NCI-H2227 (cell line): ENCODE measurements around the gene PTPRN2.
"Not testable (repeated sequence)": the region's sequence is repeated elsewhere in the genome, so short reads cannot be mapped to it uniquely, and the experiment has no call there.

ENCODE experiments used
- DNase-seq: peaks from one replicate; lab custom pipeline; 2025; ENCODE audit not compliant: unreplicated experiment; lab: John Stamatoyannopoulos, UW

The PTPRN2 gene

GRCh38 chr7:157994319-157994718 is 593.3 kb downstream of the PTPRN2 start:
- no peak for DNase-seq

GRCh38 chr7:157993406-157994105 is 594.1 kb downstream of the PTPRN2 start:
- no peak for DNase-seq

- DNase-seq = no peak
These were observed 595.0 kb downstream of the PTPRN2 start for GRCh38 chr7:157992511-157993160.

GRCh38 chr7:157991761-157992160 is 595.9 kb downstream of the PTPRN2 start:
- no peak for DNase-seq

GRCh38 chr7:157991351-157991750 is 596.3 kb downstream of the PTPRN2 start:
- no peak for DNase-seq

- no peak for DNase-seq
These were observed 596.8 kb downstream of the PTPRN2 start for GRCh38 chr7:157990881-157991250.

GRCh38 chr7:157990226-157990880 is 597.3 kb downstream of the PTPRN2 start:
- no peak for DNase-seq

GRCh38 chr7:157989589-157989988 is 598.0 kb downstream of the PTPRN2 start:
- no peak for DNase-seq

GRCh38 chr7:157987906-157988305 is 599.7 kb downstream of the PTPRN2 start:
- DNase-seq = no peak

- no peak for DNase-seq
These were observed 601.6 kb downstream of the PTPRN2 start for GRCh38 chr7:157986051-157986450.

GRCh38 chr7:157985636-157986035 is 602.0 kb downstream of the PTPRN2 start:
- DNase-seq = no peak

- no peak for DNase-seq
These were observed 603.0 kb downstream of the PTPRN2 start for GRCh38 chr7:157984423-157985163.

GRCh38 chr7:157983502-157984422 is 603.9 kb downstream of the PTPRN2 start:
- DNase-seq = no peak

GRCh38 chr7:157981778-157982177 is 605.8 kb downstream of the PTPRN2 start:
- DNase-seq = no peak

GRCh38 chr7:157980774-157981173 is 606.8 kb downstream of the PTPRN2 start:
- DNase-seq = no peak

GRCh38 chr7:157980341-157980731 is 607.3 kb downstream of the PTPRN2 start:
- not testable (repeated sequence) for DNase-seq

GRCh38 chr7:157979636-157980340 is 607.8 kb downstream of the PTPRN2 start:
- no peak for DNase-seq

GRCh38 chr7:157978766-157979165 is 608.9 kb downstream of the PTPRN2 start:
- no peak for DNase-seq

GRCh38 chr7:157977717-157978496 is 609.7 kb downstream of the PTPRN2 start:
- no peak for DNase-seq
